Stimulated activated CD8-positive, alpha-beta memory T cell treated with anti-CD3 and anti-CD28 coated beads, Interleukin-4, amount 100 ng/mL, for 4 hours (primary cell): ENCODE results near the gene POLRMT.
A peak's percentile ranks its signal among the peaks of the same experiment; 100 is the strongest.

Experiments used
- DNase-seq, 2 donors: peaks; one replicate each; pipeline ENCODE4 v3.0.0-alpha.2; 2020; ENCODE audit warnings: low read depth in 2 of 2, low spot score in 1 of 2

Gene POLRMT

DNA sequence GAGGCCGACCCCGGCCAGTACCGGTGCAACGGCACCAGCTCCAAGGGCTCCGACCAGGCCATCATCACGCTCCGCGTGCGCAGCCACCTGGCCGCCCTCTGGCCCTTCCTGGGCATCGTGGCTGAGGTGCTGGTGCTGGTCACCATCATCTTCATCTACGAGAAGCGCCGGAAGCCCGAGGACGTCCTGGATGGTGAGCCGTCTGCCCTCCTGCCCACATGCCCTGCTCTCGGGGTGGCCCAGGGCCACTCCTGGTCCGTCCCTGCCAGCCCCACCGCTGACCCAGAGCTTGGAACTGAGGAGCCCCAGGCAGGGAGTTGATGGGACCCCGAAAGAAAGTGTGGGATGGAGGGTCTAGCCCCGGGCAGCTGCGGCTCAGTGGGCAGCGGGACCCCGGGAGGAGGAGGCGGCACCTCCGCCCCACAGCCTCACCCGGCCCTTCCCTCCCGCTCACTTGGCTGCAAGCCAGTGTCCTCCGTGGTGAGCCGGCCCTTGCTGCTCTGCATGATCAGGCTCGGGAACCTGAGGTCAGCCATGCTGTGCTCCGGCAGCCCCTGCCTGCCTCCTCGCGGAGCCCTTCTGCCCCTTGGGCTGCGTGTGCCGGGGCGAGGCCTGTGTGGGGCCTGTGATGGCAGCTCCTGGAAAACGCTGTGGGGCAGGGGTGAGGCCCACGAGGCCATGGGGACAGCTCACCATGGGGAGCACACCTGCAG lies 51.8 kb downstream of the POLRMT start:
- no peak for DNase-seq

- no peak for DNase-seq
These were observed 53.0 kb downstream of the POLRMT start for GRCh38 chr19:580274-580835.

GRCh38 chr19:579842-580155 lies 53.5 kb downstream of the POLRMT start:
- no peak for DNase-seq

DNA sequence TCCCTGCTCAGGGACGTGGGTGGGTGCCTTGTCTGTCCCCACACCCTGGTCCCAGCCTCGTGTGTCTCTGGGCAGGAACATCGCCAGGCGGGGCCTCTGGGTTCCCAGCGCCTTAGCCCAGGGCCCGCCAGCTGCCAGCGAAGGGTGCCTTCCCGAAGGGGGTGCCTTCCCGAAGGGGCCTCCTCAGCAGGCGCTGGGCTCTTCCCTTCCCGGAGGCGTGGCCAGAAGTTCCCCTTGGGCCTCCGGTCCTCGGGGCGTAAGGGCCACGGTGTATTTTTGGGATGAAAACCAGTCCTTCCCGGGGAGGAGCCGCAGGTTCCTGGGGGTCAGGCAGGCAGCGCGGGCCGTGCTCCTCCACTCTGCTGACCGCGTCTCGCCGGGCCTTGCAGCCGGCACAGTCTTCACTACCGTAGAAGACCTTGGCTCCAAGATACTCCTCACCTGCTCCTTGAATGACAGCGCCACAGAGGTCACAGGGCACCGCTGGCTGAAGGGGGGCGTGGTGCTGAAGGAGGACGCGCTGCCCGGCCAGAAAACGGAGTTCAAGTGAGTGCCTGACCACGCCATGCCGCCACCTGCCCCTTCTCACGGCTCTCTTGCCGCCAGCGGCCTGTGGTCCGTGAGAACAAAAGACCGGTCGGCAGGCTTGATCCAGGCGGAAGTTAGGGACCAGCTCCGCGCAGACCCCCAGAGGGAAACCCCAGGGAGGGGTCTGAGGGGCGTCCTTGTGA lies 54.1 kb downstream of the POLRMT start:
- DNase-seq = no peak

DNA sequence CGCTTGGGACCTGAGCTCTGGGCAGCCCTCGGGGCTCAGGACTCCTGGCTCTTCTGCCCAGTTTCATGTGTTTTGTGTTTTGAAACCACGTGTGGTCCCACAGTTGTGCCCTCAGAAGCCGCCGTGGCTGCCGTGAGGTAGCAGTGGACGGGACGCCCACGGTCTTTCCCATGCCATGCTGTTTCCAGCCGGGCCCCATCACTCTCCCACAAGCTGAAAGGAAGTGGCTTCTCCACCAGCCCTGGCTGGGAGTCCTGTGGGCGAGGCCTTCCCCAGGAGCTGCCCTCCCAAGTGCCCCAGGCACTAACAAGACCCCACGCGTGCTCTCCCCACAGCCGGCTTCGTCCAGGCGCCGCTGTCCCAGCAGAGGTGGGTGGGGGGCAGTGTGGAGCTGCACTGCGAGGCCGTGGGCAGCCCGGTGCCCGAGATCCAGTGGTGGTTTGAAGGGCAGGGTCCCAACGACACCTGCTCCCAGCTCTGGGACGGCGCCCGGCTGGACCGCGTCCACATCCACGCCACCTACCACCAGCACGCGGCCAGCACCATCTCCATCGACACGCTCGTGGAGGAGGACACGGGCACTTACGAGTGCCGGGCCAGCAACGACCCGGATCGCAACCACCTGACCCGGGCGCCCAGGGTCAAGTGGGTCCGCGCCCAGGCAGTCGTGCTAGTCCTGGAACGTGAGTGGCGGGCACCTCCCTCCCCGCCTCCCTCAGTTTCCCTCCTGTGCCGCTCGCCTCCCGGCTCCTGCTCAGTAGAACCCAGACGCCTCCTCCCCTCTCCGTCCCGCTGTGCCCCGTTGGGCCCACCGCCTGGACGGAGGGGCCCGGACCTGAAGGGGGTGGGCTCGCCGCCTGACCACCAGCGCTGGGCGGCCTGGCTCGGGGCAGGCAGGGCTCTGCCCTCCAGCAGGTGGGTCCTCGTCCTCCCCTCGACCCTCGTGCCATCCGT lies 55.6 kb downstream of the POLRMT start:
- DNase-seq = no peak

- DNase-seq = no peak
These were observed 56.4 kb downstream of the POLRMT start for GRCh38 chr19:576768-577438.

DNA sequence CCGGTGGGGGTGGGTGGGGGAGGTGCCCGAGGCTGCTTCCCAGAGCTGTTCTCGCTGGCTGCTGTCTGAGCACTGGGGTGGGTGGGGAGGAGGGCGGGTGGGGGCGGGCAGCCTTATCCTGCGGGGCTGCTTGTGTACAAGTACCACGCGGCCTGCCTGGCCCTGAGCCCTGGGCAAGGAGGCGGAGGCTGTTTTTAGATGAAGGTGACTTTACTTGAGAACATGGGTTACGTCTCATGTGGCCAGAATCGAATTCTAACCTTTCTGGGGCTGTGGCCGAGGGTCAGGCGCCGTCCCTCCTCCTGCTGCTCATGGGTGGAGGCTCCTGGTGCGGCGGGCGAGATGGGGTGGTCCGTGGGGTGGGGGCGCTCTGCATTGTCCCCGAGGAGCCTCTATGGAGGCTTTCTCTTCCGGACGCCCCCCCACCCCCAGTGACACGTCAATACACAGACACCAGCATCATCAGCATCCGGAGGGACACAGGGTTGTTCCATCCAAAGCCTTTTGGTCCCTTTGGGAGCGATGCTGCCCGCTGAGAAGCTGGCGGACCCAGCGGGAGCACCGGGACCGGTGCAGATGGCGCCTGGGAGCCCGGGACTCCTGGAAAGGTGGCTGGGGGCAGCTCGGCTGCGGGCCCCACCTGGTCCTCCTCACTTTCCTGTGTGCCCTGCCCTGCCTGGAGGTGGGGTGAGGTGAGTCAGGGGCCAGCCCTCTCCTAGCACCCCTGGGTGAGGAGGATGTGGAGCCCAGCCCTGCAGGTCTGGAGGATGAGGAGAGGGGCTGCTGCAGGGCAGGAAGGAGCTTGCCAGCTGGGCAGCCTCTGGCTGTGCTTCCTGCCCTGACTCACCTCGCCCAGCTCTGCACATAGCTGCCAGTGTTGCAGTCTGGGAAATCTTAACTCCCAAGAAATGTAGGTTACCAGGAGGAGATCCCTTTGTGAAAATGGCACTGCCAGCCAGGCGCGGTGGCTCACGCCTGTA lies 57.5 kb downstream of the POLRMT start:
- DNase-seq = no peak

DNA sequence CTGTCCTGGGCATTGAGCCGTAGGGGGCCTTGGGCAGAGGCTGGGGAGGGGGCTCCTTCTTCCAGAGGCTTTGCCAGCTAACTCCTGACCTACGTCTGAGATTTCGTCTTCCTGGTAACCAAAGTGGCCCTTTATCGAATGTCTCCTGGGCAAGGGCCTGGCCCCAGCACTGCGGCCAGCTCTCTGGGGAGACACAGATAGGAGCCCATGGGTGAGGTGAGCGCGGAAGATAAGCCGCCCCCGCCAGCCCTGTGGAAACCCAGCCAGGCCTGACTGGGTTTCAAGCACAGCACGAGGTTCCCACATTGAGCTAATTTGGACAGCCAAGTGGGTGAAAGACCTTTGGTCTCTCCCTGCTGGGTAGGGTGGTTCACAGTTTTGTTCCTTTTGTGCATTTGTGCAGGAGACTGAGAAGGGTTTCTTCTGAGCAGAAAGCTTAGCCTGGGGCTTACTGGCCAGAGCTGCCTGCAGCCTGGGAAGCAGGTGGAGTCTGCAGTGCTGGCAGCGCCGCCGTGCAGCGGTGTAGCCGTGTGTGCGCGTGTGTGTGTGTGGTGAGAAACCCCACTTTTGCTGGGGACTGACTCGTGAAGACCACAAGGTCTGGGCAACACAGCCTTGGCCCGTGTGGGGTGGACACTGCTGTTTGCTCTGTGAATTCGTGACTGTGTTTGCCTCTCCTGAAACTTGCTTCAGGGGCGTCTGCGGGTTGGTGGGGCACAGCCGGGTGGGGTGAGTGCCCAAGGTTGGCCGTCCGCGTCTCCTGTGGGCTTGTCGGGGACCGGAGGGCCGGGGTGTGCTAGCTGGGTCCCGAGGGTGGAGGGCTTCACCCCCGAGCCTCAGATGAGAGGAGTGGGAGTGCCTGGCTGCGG lies 58.4 kb downstream of the POLRMT start:
- DNase-seq = no peak

DNA sequence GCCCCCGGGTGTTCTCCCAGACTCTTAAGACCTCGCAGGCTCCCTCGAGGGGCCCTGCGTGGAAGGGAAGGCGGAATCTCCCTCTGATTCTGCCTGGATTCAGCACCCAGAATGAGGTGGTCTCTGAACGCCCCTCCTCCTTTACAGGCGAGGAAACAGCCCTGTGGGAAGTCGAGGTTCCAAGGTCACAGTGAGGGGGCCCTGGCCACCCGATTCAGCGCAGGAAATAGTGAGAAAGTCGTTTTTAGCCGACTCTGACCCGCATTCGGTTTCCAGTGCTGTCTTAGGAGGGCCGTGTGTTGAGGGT lies 59.9 kb downstream of the POLRMT start:
- DNase-seq = no peak

GRCh38 chr19:572743-573518 lies 60.4 kb downstream of the POLRMT start:
- no peak for DNase-seq

GRCh38 chr19:572140-572742 lies 61.1 kb downstream of the POLRMT start, which contains the start of gene BSG:
Gene BSG, plus strand, starts transcription at chr19:572596. Its CDS starts 39 bp downstream, at chr19:572635.
- DNase-seq = peak; percentile 97

DNA sequence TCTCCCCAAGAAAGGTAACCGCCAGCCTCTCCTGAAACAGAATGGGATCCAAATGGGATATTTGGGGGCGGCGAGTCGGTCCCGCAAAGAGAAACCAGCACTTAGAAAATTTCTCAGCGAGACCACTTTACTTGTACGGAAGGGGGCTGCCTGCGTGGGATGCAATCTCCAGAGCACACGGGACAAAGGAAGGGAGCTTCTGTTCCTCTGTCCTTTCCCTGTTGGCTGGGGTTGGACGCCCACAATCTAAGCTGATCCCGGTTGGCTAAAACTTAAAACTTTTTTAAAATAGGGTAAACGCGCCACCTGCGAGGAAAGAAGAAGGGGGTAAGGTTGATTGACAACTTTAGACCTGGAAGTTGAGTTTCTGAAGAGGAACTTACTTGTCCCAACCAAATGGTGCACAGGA lies 61.8 kb downstream of the POLRMT start:
- DNase-seq = no peak

DNA sequence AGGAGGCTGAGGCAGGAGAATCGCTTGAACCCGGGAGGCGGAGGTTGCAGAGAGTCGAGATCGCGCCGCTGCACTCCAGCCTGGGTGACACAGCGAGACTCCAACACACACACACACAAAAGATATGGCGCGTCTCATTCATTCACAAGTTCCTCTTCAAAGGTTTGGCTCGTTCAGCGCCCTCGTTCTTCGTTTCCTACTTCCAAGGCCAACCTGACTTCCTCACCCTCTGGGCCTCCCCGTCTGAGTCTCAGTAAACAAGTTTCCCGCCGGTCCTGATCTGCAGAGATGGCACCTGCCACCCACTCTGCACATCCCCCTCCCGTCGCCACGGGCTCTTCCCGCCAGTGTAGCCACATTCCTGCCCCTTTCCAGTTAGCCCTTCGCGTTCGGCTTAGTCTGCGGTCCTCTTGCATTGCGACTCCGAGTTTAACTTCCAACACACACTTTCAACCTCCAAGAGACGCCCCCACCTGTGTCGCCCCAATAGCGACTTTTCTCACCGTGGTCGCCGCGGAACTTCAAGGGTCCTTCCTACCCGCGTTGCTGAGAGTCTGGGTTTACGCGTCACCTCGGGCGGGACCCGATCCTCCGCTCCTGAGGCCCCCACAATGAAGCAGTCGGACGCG lies 62.3 kb downstream of the POLRMT start:
- DNase-seq = no peak

- DNase-seq = no peak
These were observed 63.1 kb downstream of the POLRMT start for GRCh38 chr19:570251-570686.

GRCh38 chr19:567296-567900 lies 65.9 kb downstream of the POLRMT start:
- DNase-seq = no peak
